Endodermal cell (in vitro differentiated cells): ENCODE results near the gene ABCG4. TPM values are rescaled to one million over a fixed set of nuclear protein-coding genes. Genes with fewer than 3 reads are reported as not detected.
"Not testable (repeated sequence)": the region's sequence is repeated elsewhere in the genome, so short reads cannot be mapped to it uniquely, and the experiment has no call there.

Experiments
- DNase-seq: peaks from one replicate; pipeline ENCODE4 v3.0.0-alpha.2; 2017
- H3K27ac ChIP-seq: 2 replicates; pipeline ENCODE4 v1.5.1; 2013; ENCODE audit warnings: mild to moderate bottlenecking, low read depth, low read length, moderate library complexity
- H3K27me3 ChIP-seq: 2 replicates; pipeline ENCODE4 v1.6.1; 2013; ENCODE audit warnings: mild to moderate bottlenecking, low read length, moderate library complexity; ENCODE audit not compliant: insufficient read depth, control insufficient read depth, poor library complexity, severe bottlenecking
- H3K36me3 ChIP-seq: 2 replicates; pipeline ENCODE4 v1.7.0; 2013; ENCODE audit warnings: mild to moderate bottlenecking, low read length, moderate library complexity; ENCODE audit not compliant: control insufficient read depth, insufficient read depth
- H3K4me1 ChIP-seq: one replicate; pipeline ENCODE4 v1.7.0; 2013; ENCODE audit warnings: low read length; ENCODE audit not compliant: control insufficient read depth, insufficient read depth
- H3K4me3 ChIP-seq: 2 replicates; pipeline ENCODE4 v1.5.1; 2013; ENCODE audit warnings: mild to moderate bottlenecking, low read length, moderate library complexity
- H3K9ac ChIP-seq: 2 replicates; pipeline ENCODE4 v1.6.1; 2013; ENCODE audit warnings: mild to moderate bottlenecking, low read length, moderate library complexity; ENCODE audit not compliant: poor library complexity, severe bottlenecking; ENCODE audit errors: extremely low read depth
- H3K9me3 ChIP-seq: 2 replicates; pipeline ENCODE4 v1.6.1; 2013; ENCODE audit warnings: mild to moderate bottlenecking, low read length, moderate library complexity; ENCODE audit not compliant: control insufficient read depth
- H3K27ac Mint-ChIP-seq: 2 replicates; pipeline ENCODE4 v1.8.0; 2020; ENCODE audit warnings: mixed read lengths
- H3K27me3 Mint-ChIP-seq: 2 replicates; pipeline ENCODE4 v1.8.0; 2021; ENCODE audit warnings: mild to moderate bottlenecking, mixed read lengths; ENCODE audit not compliant: insufficient read depth
- H3K36me3 Mint-ChIP-seq: 2 replicates; pipeline ENCODE4 v1.8.0; 2020; ENCODE audit warnings: low read depth, mixed read lengths
- H3K4me1 Mint-ChIP-seq: 2 replicates; pipeline ENCODE4 v1.8.0; 2020; ENCODE audit warnings: mixed read lengths
- H3K4me3 Mint-ChIP-seq: 2 replicates; pipeline ENCODE4 v1.8.0; 2020; ENCODE audit warnings: mild to moderate bottlenecking, moderate library complexity, mixed read lengths
- H3K9me3 Mint-ChIP-seq: 2 replicates; pipeline ENCODE4 v1.8.0; 2020; ENCODE audit warnings: mild to moderate bottlenecking, mixed read lengths
- CTCF ChIP-seq: fragments of 200-600 bp; sonication (generic); conservative IDR thresholded peaks from 2 replicates; pipeline ENCODE4 v1.5.0; 2021; ENCODE audit warnings: antibody characterized with exemption, mild to moderate bottlenecking
- WGBS, 2 experiments: methylation state at CpG; one replicate each; pipeline versions ENCODE4 v1.1.5 to v1.1.7; 2013; ENCODE audit warnings: missing lambda C conversion rate in 2 of 2, mixed read lengths in 1 of 2; ENCODE audit not compliant: insufficient coverage in 1 of 2, insufficient read length in 1 of 2; 5-methylcytosine and 5-hydroxymethylcytosine counted together
- total RNA-seq, 2 donors: library from RNA; stranded (reverse); fragmentation: NEBNext Ultra II Directional in 1 of 2; extraction: Animal tissue kit (Norgen Biotek cat#: 25700) in 1 of 2; gene quantifications; 2 replicates in 1 of 2; 3 replicates in 1 of 2; pipeline ENCODE4 v1.2.1, GENCODE V29; 2021

The ABCG4 gene
- total RNA-seq, 2 donors from 2014 or later, result 1.5 to 1.8 TPM

- no peak for TF ChIP-seq CTCF
- no peaks in the 10 kb centered on the region for H3K9me3 Mint-ChIP-seq
- H3K27me3 ChIP-seq, result no peaks in the 10 kb centered on the region
- WGBS, 2 experiments, result 75 to 84% methylated on average over 3 to 6 of the region's 6 CpGs
- H3K9me3 ChIP-seq, result no peaks in the 10 kb centered on the region
- H3K27ac Mint-ChIP-seq, result no peak overlapping the region
- H3K36me3 Mint-ChIP-seq, result no peaks in the 10 kb centered on the region
- H3K4me3 Mint-ChIP-seq, result no peak overlapping the region
- no peak for DNase-seq
- peaks cover 3% of the 10 kb centered on the region for H3K27me3 Mint-ChIP-seq
- peaks cover 8% of the 10 kb centered on the region for H3K4me1 Mint-ChIP-seq
- no peak overlapping the region for H3K27ac ChIP-seq
- no peaks in the 10 kb centered on the region for H3K36me3 ChIP-seq
- no peaks in the 10 kb centered on the region for H3K4me1 ChIP-seq
- no peak overlapping the region for H3K4me3 ChIP-seq
- no peak overlapping the region for H3K9ac ChIP-seq
Measured at GRCh38 chr11:119198925-119199324, 50.1 kb downstream of the ABCG4 start.

- not testable (repeated sequence) for H3K9me3 Mint-ChIP-seq, H3K9ac ChIP-seq, H3K27me3 Mint-ChIP-seq, H3K9me3 ChIP-seq, H3K36me3 Mint-ChIP-seq, H3K4me1 ChIP-seq, H3K27ac Mint-ChIP-seq, H3K27ac ChIP-seq, DNase-seq, H3K4me3 ChIP-seq, H3K4me3 Mint-ChIP-seq, H3K4me1 Mint-ChIP-seq, H3K36me3 ChIP-seq, H3K27me3 ChIP-seq
- 93 to 95% methylated on average over 2 to 5 of the region's 5 CpGs for WGBS, 2 experiments
Measured at GRCh38 chr11:119201236-119201635, 52.4 kb downstream of the ABCG4 start.

GRCh38 chr11:119202554-119202953 is 53.7 kb downstream of the ABCG4 start:
- no peak for DNase-seq
- Histone ChIP-seq H3K4me3 (no peak overlapping the region), H3K4me1 (peaks cover 2% of the 10 kb centered on the region), H3K36me3 (no peaks in the 10 kb centered on the region), H3K9me3 (no peaks in the 10 kb centered on the region), H3K27me3 (no peaks in the 10 kb centered on the region), H3K27ac (no peak overlapping the region), H3K9ac (no peak overlapping the region)
- peaks cover 3% of the 10 kb centered on the region for H3K27me3 Mint-ChIP-seq
- no peak overlapping the region for H3K4me3 Mint-ChIP-seq
- H3K36me3 Mint-ChIP-seq, result no peaks in the 10 kb centered on the region
- no peak for TF ChIP-seq CTCF
- H3K4me1 Mint-ChIP-seq, result peaks cover 14% of the 10 kb centered on the region
- no peaks in the 10 kb centered on the region for H3K9me3 Mint-ChIP-seq
- H3K27ac Mint-ChIP-seq, result no peak overlapping the region
- WGBS, 2 experiments, result 90 to 94% methylated on average over 4 to 5 of the region's 7 CpGs

GRCh38 chr11:119204066-119204465 is 55.2 kb downstream of the ABCG4 start:
- no peak for DNase-seq
- Histone ChIP-seq H3K4me3 (no peak overlapping the region), H3K27ac (no peak overlapping the region), H3K36me3 (no peaks in the 10 kb centered on the region), H3K9me3 (no peaks in the 10 kb centered on the region), H3K4me1 (peaks cover 2% of the 10 kb centered on the region), H3K27me3 (no peaks in the 10 kb centered on the region), H3K9ac (no peak overlapping the region)
- Mint-ChIP-seq H3K4me3 (no peak overlapping the region), H3K27ac (no peak overlapping the region), H3K27me3 (peaks cover 3% of the 10 kb centered on the region), H3K4me1 (peaks cover 21% of the 10 kb centered on the region), H3K9me3 (no peaks in the 10 kb centered on the region), H3K36me3 (no peaks in the 10 kb centered on the region)
- 95 to 98% methylated on average over 5 to 9 of the region's 9 CpGs for WGBS, 2 experiments
- TF ChIP-seq CTCF, result no peak
